RWPE2 (cell line): ENCODE measurements around the gene HOXD4.

Experiments used
- ATAC-seq: fragments of 200-7000 bp; cut with Tn5 transposase; 3 replicates; pipeline ENCODE4 v1.9.1; 2021; ENCODE audit warnings: low read depth
- DNase-seq: peaks from one replicate; pipeline ENCODE4 v3.0.0-alpha.2; 2020; ENCODE audit warnings: low spot score
- H3K27ac ChIP-seq: fragments of 450-650 bp; 2 replicates; pipeline ENCODE4 v1.5.1; 2017; ENCODE audit warnings: mild to moderate bottlenecking; ENCODE audit not compliant: poor library complexity, severe bottlenecking
- H3K27me3 ChIP-seq: fragments of 250-450 bp; sonication (Bioruptor Pico); 2 replicates; pipeline ENCODE4 v1.5.1; 2021; ENCODE audit warnings: mild to moderate bottlenecking, moderate library complexity; ENCODE audit not compliant: insufficient read depth, poor library complexity, severe bottlenecking
- H3K36me3 ChIP-seq: fragments of 250-450 bp; sonication (Bioruptor Pico); 2 replicates; pipeline ENCODE4 v1.5.1; 2020; ENCODE audit warnings: low read depth, mild to moderate bottlenecking, moderate library complexity
- H3K4me1 ChIP-seq: fragments of 250-450 bp; sonication (Bioruptor Pico); 2 replicates; pipeline ENCODE4 v1.5.1; 2021; ENCODE audit warnings: mild to moderate bottlenecking, moderate library complexity; ENCODE audit not compliant: insufficient read depth, poor library complexity, severe bottlenecking
- H3K4me3 ChIP-seq: fragments of 250-450 bp; sonication (Bioruptor Pico); 2 replicates; pipeline ENCODE4 v1.5.1; 2021; ENCODE audit warnings: mild to moderate bottlenecking, moderate library complexity; ENCODE audit not compliant: severe bottlenecking
- H3K9me3 ChIP-seq: fragments of 250-450 bp; sonication (Bioruptor Pico); 2 replicates; pipeline ENCODE4 v1.5.1; 2021; ENCODE audit warnings: mild to moderate bottlenecking, moderate library complexity; ENCODE audit not compliant: severe bottlenecking
- CTCF ChIP-seq: fragments of 450-650 bp; IDR thresholded peaks from one replicate; pipeline ENCODE4 v1.5.1; 2017; ENCODE audit warnings: mild to moderate bottlenecking, moderate library complexity; ENCODE audit not compliant: poor library complexity, severe bottlenecking

Gene HOXD4

GRCh38 chr2:176106581-176107539, 44.5 kb upstream of the HOXD4 start, which contains the start of gene HOXD11:
HOXD11 (plus strand) TSS chr2:176107280; CDS start chr2:176107356, 76 bp downstream.
- H3K36me3 ChIP-seq, result peaks cover 25% of the 10 kb centered on the region
- no peak for TF ChIP-seq CTCF
- no peaks in the 10 kb centered on the region for H3K27me3 ChIP-seq
- H3K27ac ChIP-seq, result peak within 1 kb of the TSS; percentile 95
- ATAC-seq (peak; percentile 57), DNase-seq (peak; percentile 94)
- H3K4me1 ChIP-seq, result no peaks in the 10 kb centered on the region
- peak within 1 kb of the TSS; percentile 56 for H3K4me3 ChIP-seq
- H3K9me3 ChIP-seq, result no peaks in the 10 kb centered on the region

- no peak for TF ChIP-seq CTCF
- no peak for DNase-seq
- no peaks in the 10 kb centered on the region for H3K27me3 ChIP-seq
- H3K4me1 ChIP-seq, result no peaks in the 10 kb centered on the region
- peaks cover 25% of the 10 kb centered on the region for H3K36me3 ChIP-seq
- H3K27ac ChIP-seq, result peak overlapping the region; percentile 95
- peak overlapping the region; percentile 56 for H3K4me3 ChIP-seq
- no peaks in the 10 kb centered on the region for H3K9me3 ChIP-seq
- no peak for ATAC-seq
Measured at GRCh38 chr2:176107731-176108181, 43.6 kb upstream of the HOXD4 start.

- Histone ChIP-seq H3K27ac (peak overlapping the region; percentile 95), H3K9me3 (no peaks in the 10 kb centered on the region), H3K4me1 (no peaks in the 10 kb centered on the region), H3K4me3 (peak overlapping the region; percentile 56), H3K27me3 (no peaks in the 10 kb centered on the region), H3K36me3 (peaks cover 33% of the 10 kb centered on the region)
- DNase-seq (no peak), ATAC-seq (no peak)
- TF ChIP-seq CTCF, result no peak
Measured at GRCh38 chr2:176109192-176109901, 42.0 kb upstream of the HOXD4 start.

- Histone ChIP-seq H3K27ac (peak overlapping the region; percentile 95), H3K4me1 (no peaks in the 10 kb centered on the region), H3K9me3 (no peaks in the 10 kb centered on the region), H3K27me3 (no peaks in the 10 kb centered on the region), H3K36me3 (peaks cover 33% of the 10 kb centered on the region), H3K4me3 (no peak overlapping the region)
- ATAC-seq (no peak), DNase-seq (no peak)
- TF ChIP-seq CTCF, result no peak
Measured at GRCh38 chr2:176109946-176110345, 41.4 kb upstream of the HOXD4 start.
